Immature natural killer cell (primary cell): Measurements from ENCODE around the gene HPCAL1. TPM values are rescaled to one million over a fixed set of nuclear protein-coding genes. Genes with fewer than 3 reads are reported as not detected.

Source experiments
- DNase-seq, 3 donors: peaks; one replicate each; pipeline ENCODE4 v3.0.0; 2022; ENCODE audit warnings: mixed read lengths in 1 of 3
- H3K27ac Mint-ChIP-seq, 6 donors: one replicate each; pipeline ENCODE4 v1.8.0; 2020; ENCODE audit warnings: mixed read lengths in 6 of 6, mild to moderate bottlenecking in 5 of 6, inconsistent platforms in 4 of 6, moderate library complexity in 3 of 6
- H3K27me3 Mint-ChIP-seq, 3 donors: one replicate each; pipeline ENCODE4 v1.8.0; 2020 to 2021; ENCODE audit warnings: low read depth in 3 of 3, mild to moderate bottlenecking in 3 of 3, mixed read lengths in 3 of 3, moderate library complexity in 3 of 3, inconsistent platforms in 1 of 3
- H3K36me3 Mint-ChIP-seq, 3 donors: one replicate each; pipeline ENCODE4 v1.8.0; 2020; ENCODE audit warnings: mixed read lengths in 3 of 3, inconsistent platforms in 2 of 3, mild to moderate bottlenecking in 2 of 3
- H3K4me1 Mint-ChIP-seq, 2 donors: one replicate each; pipeline ENCODE4 v1.8.0; 2020; ENCODE audit warnings: inconsistent platforms in 2 of 2, mild to moderate bottlenecking in 2 of 2, mixed read lengths in 2 of 2, moderate library complexity in 1 of 2
- H3K4me3 Mint-ChIP-seq, 5 donors: one replicate each; pipeline ENCODE4 v1.8.0; 2020; ENCODE audit warnings: mild to moderate bottlenecking in 5 of 5, mixed read lengths in 5 of 5, inconsistent platforms in 3 of 5, moderate library complexity in 3 of 5
- H3K9me3 Mint-ChIP-seq, 6 donors: one replicate each; pipeline ENCODE4 v1.8.0; 2020; ENCODE audit warnings: mild to moderate bottlenecking in 6 of 6, mixed read lengths in 6 of 6, inconsistent platforms in 4 of 6, moderate library complexity in 3 of 6
- polyA plus RNA-seq, 3 donors: library from polyadenylated mRNA; unstranded; fragments of 300-500 nt; fragmentation: Illumina TruSeq; gene quantifications; one replicate each; pipeline ENCODE4 v1.2.3, GENCODE V29; 2021

HPCAL1 gene
- polyA plus RNA-seq, 3 donors from 2014 or later = 64.9 to 89.7 (median 88.9) TPM

DNA sequence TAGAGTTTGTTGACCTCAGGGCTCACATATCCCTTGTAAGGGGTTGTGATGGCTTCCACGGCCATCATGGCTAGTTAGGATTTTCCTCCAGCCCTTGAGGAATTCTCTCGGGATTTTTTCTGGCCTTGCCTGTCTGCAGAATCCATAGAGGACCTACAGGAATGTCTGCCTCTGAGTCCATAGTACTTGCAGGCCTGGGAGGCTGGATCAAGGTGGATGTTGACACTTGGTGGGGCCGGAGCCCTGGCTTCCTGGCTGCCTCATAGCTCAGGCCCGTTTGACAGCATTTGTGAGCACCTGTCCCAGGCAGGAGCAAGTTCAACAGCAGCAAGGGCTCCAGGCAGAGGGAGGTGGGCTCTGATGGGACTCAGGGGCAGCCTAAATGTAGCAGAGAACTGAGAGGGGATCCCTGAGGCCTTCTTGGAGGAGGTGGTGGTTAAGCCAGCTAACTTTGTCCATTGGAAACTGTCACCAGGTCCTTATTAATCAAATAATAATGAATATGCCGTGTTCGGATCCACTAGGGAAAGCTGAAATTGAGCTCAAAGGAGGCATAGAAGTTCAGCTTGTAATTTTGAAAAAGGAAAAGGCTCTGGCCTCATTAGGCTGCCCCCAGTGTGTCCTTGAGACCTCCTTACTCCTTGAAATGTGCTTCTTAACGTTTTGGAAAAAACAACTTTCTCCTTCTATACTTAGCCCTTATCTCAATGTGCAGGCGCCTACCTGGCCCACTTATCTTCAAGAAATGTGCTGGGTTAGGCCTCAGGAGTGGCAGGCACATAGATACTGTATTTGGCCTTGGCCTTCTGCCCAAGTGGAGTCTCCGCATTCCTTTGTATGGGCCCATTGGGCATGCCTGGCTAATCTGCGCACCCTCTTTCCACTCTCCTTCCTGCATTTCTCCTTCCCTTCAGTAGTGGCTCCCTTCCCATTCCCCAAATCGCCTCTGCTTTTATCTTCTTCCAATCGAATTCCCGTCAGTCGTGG is 66.9 kb downstream of the HPCAL1 start:
- Mint-ChIP-seq H3K9me3 (no peaks in the 10 kb centered on the region), H3K27ac (peak overlapping the region in 2 of 6 donors; percentile 29 to 30), H3K4me1 (peaks cover 8 to 30% of the 10 kb centered on the region in 2 donors)

DNA sequence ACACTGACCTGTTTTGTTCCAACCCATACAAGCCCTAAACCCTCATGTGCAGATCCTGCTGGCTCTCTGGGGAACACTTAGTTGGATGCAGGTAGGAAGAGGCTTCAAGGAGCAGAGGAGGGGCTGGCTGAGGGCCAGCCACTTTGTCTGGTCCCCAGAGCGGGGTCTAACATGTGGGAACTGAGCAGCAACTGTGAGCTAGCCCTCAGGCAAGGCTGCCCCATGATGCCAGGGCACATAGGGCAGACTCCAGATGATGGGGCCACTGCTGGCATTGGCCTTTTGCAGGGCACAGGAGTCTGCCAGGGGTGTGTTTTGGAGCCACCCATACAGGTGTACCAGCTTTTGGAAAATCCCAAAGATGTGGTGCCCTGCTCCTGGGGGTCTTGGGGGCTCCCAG is 67.7 kb downstream of the HPCAL1 start:
- peak overlapping the region in 1 of 6 donors; percentile 45 for H3K27ac Mint-ChIP-seq
- no peaks in the 10 kb centered on the region for H3K9me3 Mint-ChIP-seq
- H3K36me3 Mint-ChIP-seq = peaks cover 0 to 4% (median 0%) of the 10 kb centered on the region in 3 donors
- H3K4me3 Mint-ChIP-seq = no peak overlapping the region
- DNase-seq = no peak
- H3K27me3 Mint-ChIP-seq = peaks cover 0 to 1% (median 0%) of the 10 kb centered on the region in 3 donors
- peaks cover 12 to 38% of the 10 kb centered on the region in 2 donors for H3K4me1 Mint-ChIP-seq

More for the DNA sequence above, 66.9 kb downstream of the HPCAL1 start:
- Mint-ChIP-seq H3K27me3 (no peaks in the 10 kb centered on the region), H3K36me3 (peaks cover 0 to under 1% (median 0%) of the 10 kb centered on the region in 3 donors), H3K4me3 (no peak overlapping the region)
- no peak for DNase-seq

DNA sequence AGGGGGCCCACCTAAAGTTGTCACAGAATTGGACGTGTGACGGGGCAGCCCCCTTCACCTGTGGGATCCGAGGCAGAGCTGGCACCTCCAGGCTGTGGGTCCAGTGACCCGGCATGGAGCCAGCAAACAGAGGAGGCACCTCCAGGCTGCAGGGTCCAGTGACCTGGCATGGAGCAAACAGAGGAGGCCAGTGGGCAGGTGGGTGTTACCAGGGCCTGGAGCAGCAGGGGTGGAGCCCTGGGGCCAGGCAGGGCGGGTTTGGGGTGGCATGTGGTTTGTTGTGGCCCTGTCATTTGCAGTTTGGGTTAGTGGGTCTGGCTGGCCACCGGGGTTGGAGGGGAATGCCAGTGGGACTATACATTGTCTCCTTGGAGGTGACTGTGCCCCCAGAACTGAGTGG is 68.2 kb downstream of the HPCAL1 start:
- no peak for DNase-seq
- H3K4me3 Mint-ChIP-seq = no peak overlapping the region
- no peaks in the 10 kb centered on the region for H3K9me3 Mint-ChIP-seq
- H3K27ac Mint-ChIP-seq = no peak overlapping the region
- H3K27me3 Mint-ChIP-seq = peaks cover 0 to 1% (median 0%) of the 10 kb centered on the region in 3 donors
- peaks cover 0 to 4% (median 0%) of the 10 kb centered on the region in 3 donors for H3K36me3 Mint-ChIP-seq
- peaks cover 17 to 43% of the 10 kb centered on the region in 2 donors for H3K4me1 Mint-ChIP-seq

DNA sequence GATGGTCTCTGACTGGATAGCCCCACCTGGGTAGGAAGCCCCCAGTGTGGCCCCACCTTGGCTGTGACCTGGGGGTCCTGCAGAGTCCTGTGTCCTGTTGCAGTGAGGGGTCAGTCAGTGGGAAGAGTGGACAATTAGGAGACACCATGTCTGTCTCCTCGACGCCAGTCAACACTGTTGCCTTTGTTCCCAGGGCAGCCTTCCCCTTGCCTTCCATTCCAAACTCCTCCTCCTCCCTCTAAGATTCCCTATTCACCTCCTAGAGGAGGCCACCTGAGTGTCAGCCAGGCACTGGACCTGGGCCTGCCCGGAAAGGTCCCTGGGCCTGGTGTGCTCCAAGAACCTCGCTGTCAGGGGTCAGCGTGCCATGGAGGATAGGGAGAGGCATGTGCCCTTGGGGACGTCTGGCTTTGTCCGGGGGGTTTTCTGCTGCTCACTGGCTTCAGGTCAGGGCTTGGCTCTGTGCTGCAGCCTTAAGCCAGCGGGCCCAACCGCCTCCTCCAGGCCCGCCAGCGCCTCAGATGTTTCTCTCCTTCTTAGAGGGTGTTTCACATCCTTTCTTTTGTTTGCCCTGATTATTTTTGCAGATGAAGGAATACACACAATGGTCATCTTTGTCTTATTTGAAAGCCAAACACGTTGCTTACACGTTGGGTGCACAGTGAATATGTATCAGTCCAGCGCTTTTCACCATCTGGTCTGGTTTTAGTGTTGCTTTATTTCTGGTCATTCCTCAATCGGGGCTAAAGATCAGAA is 68.9 kb downstream of the HPCAL1 start:
- Mint-ChIP-seq H3K9me3 (no peaks in the 10 kb centered on the region), H3K27ac (peak overlapping the region in 2 of 6 donors; percentile 17 to 59), H3K27me3 (peaks cover 0 to 1% (median 0%) of the 10 kb centered on the region in 3 donors), H3K4me3 (no peak overlapping the region), H3K36me3 (peaks cover 0 to 4% (median 0%) of the 10 kb centered on the region in 3 donors), H3K4me1 (peaks cover 20 to 50% of the 10 kb centered on the region in 2 donors)
- no peak for DNase-seq

DNA sequence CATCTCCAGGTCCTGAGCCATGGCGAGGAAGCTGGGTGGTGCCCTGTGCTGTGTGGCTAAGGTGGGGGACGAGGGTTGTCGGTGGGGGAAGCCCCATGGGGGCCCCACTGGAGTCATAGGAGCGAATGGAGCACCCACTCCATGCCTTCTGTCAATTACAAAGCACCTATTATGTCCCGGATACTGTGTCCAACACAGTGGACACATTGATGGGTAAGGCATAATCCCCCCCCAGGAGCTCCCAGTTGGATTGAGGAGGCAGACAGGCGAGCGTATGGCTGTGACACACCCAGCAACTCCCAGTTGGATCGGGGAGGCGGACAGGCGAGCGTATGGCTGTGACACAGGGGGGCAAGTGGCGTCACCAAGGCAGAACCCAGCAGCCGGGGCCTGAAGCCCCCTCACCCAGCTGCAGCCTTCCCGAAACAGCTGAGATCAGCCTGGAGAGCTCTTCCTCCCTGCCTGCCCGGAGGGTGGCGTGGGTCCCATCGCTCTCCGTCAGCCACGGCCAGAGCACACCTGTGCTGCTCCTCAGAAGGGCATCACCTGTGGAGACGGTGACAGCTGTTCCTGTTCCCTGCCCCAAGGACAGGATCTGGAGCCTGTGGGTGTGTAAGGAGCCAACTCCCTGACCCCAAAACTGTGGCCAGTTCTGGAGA is 69.6 kb downstream of the HPCAL1 start:
- DNase-seq = no peak
- Mint-ChIP-seq H3K27me3 (peaks cover 0 to 1% (median 0%) of the 10 kb centered on the region in 3 donors), H3K36me3 (peaks cover 0 to 4% (median 0%) of the 10 kb centered on the region in 3 donors), H3K9me3 (no peaks in the 10 kb centered on the region), H3K27ac (no peak overlapping the region), H3K4me3 (no peak overlapping the region), H3K4me1 (peaks cover 18 to 45% of the 10 kb centered on the region in 2 donors)

DNA sequence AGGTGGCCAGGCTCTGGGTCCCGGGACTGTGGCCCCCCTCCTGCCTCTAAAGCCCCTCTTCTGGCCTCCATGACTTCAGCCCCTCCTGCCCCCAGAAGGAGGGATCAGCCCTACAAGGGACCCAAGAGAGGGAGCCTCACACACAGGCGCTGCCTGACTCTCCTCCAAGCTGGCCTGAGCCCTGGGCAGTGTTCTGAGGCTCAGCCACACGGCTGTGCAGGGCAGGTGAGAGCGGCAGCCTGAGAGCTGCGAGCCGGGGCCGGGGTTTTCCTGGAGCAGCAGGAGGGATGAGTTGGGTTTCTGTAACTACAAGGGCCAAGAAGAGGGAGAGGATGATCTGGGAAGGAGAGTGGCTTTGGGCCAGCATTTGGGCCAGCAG is 70.1 kb downstream of the HPCAL1 start:
- DNase-seq = no peak
- peak overlapping the region in 1 of 6 donors; percentile 59 for H3K27ac Mint-ChIP-seq
- H3K36me3 Mint-ChIP-seq = peaks cover 0 to 4% (median 0%) of the 10 kb centered on the region in 3 donors
- H3K27me3 Mint-ChIP-seq = peaks cover 0 to 1% (median 0%) of the 10 kb centered on the region in 3 donors
- H3K4me1 Mint-ChIP-seq = peaks cover 19 to 48% of the 10 kb centered on the region in 2 donors
- H3K4me3 Mint-ChIP-seq = no peak overlapping the region
- no peaks in the 10 kb centered on the region for H3K9me3 Mint-ChIP-seq

DNA sequence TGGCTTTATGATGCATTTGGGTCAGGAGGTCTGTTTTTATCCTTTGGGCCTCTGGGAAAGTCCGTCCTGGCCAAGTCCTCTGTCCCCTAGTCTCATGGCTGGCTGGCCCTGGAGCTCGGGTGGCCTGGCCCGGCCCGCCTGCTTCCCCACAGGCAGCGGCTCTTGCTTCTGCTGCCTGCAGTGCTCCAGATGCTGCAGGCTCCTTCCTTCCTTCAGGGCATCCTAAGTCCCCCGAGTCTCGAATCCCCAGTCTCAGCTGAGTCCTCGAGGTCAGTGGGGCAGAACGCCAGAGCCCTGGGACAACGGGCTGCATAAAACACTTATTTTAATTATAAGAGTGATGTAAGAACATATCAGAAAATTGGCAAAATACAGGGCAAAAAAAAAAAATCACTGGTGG is 71.2 kb downstream of the HPCAL1 start:
- Mint-ChIP-seq H3K9me3 (no peaks in the 10 kb centered on the region), H3K4me3 (no peak overlapping the region), H3K27ac (no peak overlapping the region), H3K4me1 (peaks cover 27 to 55% of the 10 kb centered on the region in 2 donors), H3K27me3 (peaks cover 0 to 3% (median 1%) of the 10 kb centered on the region in 3 donors), H3K36me3 (peaks cover 0 to 4% (median 0%) of the 10 kb centered on the region in 3 donors)
- no peak for DNase-seq

DNA sequence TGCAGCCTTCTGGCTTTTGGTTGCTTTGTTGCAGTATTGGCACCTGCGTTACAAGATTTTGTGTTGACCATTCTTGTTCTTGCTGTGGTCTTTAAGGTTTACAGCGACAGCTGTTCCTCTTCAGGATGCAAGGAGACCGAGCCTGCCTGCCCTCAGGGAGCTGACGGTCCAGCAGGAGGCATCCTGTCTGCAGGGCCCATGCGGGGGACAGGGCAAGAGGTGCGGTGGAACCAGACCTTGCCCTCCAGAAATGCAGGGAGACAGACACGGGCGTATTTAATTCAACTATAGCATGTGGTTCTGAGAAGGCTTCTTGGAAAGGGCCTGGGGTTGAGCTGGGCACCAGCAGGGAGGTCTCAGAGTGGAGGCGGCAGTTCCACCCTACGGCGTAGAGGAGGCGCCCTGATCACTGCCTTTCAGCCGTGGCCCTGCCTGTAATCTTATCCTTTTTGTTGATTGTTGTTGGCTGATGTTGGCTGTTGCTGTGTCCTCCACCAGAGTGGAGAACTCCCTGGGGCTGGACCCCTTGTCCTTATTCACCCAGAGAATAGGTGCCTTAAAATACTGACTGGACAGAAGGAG is 71.7 kb downstream of the HPCAL1 start:
- peaks cover 33 to 58% of the 10 kb centered on the region in 2 donors for H3K4me1 Mint-ChIP-seq

DNA sequence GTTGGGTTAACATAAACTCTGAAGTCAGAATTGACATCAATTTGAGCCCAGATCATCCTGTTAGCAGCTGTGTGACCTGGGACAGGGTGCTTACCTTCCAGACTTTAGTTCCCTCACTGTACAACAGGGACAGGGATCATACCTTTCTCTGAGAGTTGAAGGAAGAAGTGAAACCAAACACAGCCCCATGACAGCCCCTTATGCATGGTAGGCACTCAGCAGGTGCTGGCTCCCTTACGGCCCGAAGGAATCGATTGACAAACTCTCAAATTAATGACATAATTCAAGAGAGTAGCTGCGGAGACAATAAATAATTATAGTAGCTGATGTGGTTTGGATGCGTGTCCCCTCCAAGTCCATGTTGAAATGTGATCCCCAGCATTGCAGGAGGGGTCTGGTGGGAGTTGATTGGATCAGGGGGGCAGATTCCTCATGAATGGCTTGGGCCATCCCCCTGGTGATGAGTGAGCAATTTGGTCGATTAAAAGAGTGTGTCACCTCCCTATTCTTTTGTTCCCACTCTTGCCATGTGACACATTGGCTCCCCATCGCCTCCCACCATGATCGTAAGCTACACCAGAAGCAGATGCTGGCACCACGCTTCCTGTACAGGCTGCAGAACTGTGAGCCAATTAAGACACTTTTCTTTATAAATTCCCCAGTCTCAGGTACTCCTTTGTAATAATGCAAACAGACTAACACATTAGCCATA is 73.0 kb downstream of the HPCAL1 start:
- no peak for DNase-seq
- H3K27ac Mint-ChIP-seq = peak overlapping the region in 5 of 6 donors; percentile 14 to 87 (median 46)
- peaks cover 0 to 3% (median 1%) of the 10 kb centered on the region in 3 donors for H3K27me3 Mint-ChIP-seq
- H3K36me3 Mint-ChIP-seq = peaks cover 0 to 4% (median 0%) of the 10 kb centered on the region in 3 donors
- H3K9me3 Mint-ChIP-seq = no peaks in the 10 kb centered on the region
- H3K4me3 Mint-ChIP-seq = peak overlapping the region in 2 of 5 donors; percentile 34 to 39
- peaks cover 44 to 61% of the 10 kb centered on the region in 2 donors for H3K4me1 Mint-ChIP-seq

More for the DNA sequence above, 71.7 kb downstream of the HPCAL1 start:
- H3K4me3 Mint-ChIP-seq = no peak overlapping the region
- DNase-seq = no peak
- H3K27me3 Mint-ChIP-seq = peaks cover 0 to 3% (median 1%) of the 10 kb centered on the region in 3 donors
- H3K36me3 Mint-ChIP-seq = peaks cover 0 to 4% (median 0%) of the 10 kb centered on the region in 3 donors
- H3K27ac Mint-ChIP-seq = peak overlapping the region in 5 of 6 donors; percentile 28 to 74 (median 57)
- H3K9me3 Mint-ChIP-seq = no peaks in the 10 kb centered on the region

DNA sequence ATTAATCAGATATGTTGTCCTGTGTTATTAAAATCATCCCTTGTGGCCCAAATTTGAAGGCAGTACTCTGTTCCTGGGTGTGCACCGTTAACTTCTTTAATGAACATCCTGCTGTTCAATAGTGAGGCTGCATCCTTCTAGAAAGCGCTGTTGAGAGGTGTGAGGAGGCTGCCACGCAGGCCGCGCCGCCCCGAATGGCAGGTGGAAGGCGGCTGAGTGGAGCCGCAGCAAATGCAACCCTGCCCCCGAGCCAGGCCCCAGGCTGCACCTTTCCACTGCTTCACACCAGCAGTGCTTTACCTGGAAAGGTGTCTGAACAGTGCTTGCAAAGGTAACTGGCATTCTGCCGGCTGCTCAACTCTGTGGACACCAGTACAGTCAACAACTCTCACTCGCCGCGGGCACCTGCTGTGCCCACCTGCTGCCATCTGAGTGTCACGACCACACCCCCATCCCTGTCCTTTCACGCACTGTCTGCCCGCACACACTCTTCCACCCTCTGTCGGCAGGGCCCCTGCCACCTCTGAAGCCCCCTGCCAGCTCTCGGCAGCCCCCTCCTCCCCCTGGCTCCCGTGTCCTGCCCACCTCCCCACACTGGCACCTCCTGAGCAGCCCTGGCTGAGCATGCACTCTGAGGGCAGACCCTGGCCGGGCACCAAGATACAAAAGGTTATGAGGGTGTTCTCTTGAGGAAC is 74.5 kb downstream of the HPCAL1 start:
- Mint-ChIP-seq H3K4me1 (peaks cover 58 to 76% of the 10 kb centered on the region in 2 donors), H3K9me3 (no peaks in the 10 kb centered on the region), H3K36me3 (peaks cover 0 to 4% (median 0%) of the 10 kb centered on the region in 3 donors), H3K27me3 (peaks cover 0 to 6% (median 3%) of the 10 kb centered on the region in 3 donors), H3K4me3 (no peak overlapping the region), H3K27ac (peak overlapping the region in 1 of 6 donors; percentile 37)
- no peak for DNase-seq

DNA sequence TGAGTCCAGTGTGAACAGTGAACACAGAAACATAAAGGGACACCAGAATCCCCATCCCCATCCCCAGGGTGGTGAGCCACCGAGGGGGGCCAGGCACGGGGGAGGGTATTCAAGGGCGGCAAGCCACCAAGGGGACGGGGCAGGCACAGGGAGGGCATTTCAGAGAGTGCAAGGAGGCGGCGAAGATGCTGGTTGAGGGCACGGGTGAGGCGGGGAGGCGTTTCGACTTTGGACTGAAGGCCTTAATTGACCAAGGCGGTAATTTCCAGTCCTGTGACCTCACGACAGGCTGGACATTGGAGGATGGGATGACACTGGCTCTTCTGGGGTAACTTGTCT is 75.0 kb downstream of the HPCAL1 start:
- no peak for DNase-seq
- H3K27ac Mint-ChIP-seq = peak overlapping the region in 4 of 6 donors; percentile 23 to 63 (median 48)
- peaks cover 62 to 81% of the 10 kb centered on the region in 2 donors for H3K4me1 Mint-ChIP-seq
- peaks cover 0 to 8% (median 3%) of the 10 kb centered on the region in 3 donors for H3K27me3 Mint-ChIP-seq
- peaks cover 0 to 4% (median 0%) of the 10 kb centered on the region in 3 donors for H3K36me3 Mint-ChIP-seq
- H3K9me3 Mint-ChIP-seq = no peaks in the 10 kb centered on the region
- H3K4me3 Mint-ChIP-seq = peak overlapping the region in 2 of 5 donors; percentile 33 to 38

DNA sequence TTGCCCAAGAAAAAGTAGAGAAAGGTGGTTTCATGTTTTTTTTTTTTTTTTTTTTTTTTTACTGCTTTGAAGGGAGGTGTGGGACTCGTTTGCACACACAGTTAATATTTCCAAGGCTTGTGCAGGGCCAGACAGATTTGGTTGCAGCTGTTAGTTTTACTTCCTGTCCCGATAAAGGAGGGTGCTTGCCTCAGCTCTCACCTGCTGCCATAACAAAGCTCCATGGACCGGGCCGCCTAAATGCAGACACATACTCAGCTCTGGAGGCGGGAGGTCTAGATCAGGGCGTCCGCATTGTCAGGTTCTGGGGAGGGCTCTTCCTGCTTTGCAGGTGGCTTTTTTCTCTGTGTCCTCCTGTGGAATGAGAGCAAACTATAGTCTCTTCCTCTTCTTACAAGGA is 75.5 kb downstream of the HPCAL1 start:
- Mint-ChIP-seq H3K9me3 (no peaks in the 10 kb centered on the region), H3K36me3 (peaks cover 0 to 4% (median 0%) of the 10 kb centered on the region in 3 donors), H3K4me3 (peak overlapping the region; percentile 9 to 38 (median 17)), H3K27me3 (peaks cover 0 to 8% (median 3%) of the 10 kb centered on the region in 3 donors), H3K27ac (peak overlapping the region in 4 of 6 donors; percentile 3 to 63 (median 48)), H3K4me1 (peaks cover 67 to 86% of the 10 kb centered on the region in 2 donors)
- no peak for DNase-seq
